Liver (tissue), 9 donors: ENCODE data around the gene ZNF146. TPM values are rescaled to one million over a fixed set of nuclear protein-coding genes. Genes with fewer than 3 reads are reported as not detected.

Experiments used
- DNase-seq: peaks from one replicate; pipeline ENCODE4 v3.0.0-alpha.2; 2017; ENCODE audit warnings: low spot score
- H3K27ac ChIP-seq, 2 donors: one replicate each; pipeline ENCODE4 v1.7.0; 2013; ENCODE audit warnings: inconsistent platforms in 2 of 2, low read length in 2 of 2, control low read depth in 1 of 2, low read depth in 1 of 2, mild to moderate bottlenecking in 1 of 2
- H3K27me3 ChIP-seq, 4 donors: one replicate each; pipeline versions ENCODE4 v1.6.1 to v1.7.0; 2013; ENCODE audit warnings: low read length in 3 of 4, inconsistent platforms in 1 of 4, mild to moderate bottlenecking in 1 of 4, moderate library complexity in 1 of 4; ENCODE audit not compliant: control insufficient read depth in 4 of 4, insufficient read depth in 4 of 4
- H3K36me3 ChIP-seq, 4 donors: one replicate each; pipeline versions ENCODE4 v1.6.1 to v1.7.0; 2013; ENCODE audit warnings: low read length in 3 of 4, mild to moderate bottlenecking in 3 of 4, low read depth in 1 of 4, moderate library complexity in 1 of 4; ENCODE audit not compliant: control insufficient read depth in 4 of 4, insufficient read depth in 3 of 4
- H3K4me1 ChIP-seq, 4 donors: one replicate each; pipeline versions ENCODE4 v1.6.1 to v1.7.0; 2013; ENCODE audit warnings: low read length in 3 of 4, mild to moderate bottlenecking in 3 of 4, moderate library complexity in 1 of 4; ENCODE audit not compliant: control insufficient read depth in 4 of 4, insufficient read depth in 4 of 4
- H3K4me3 ChIP-seq, 3 donors: one replicate each; pipeline versions ENCODE4 v1.6.1 to v1.7.0; 2013; ENCODE audit warnings: low read length in 3 of 3, control low read depth in 1 of 3, low read depth in 1 of 3, mild to moderate bottlenecking in 1 of 3
- H3K9ac ChIP-seq, 2 donors: one replicate each; pipeline ENCODE4 v1.7.0; 2013; ENCODE audit warnings: low read length in 2 of 2, mild to moderate bottlenecking in 2 of 2, moderate library complexity in 2 of 2, control low read depth in 1 of 2, low read depth in 1 of 2
- H3K9me3 ChIP-seq, 4 donors: one replicate each; pipeline versions ENCODE4 v1.6.1 to v1.7.0; 2013; ENCODE audit warnings: low read length in 3 of 4; ENCODE audit not compliant: control insufficient read depth in 4 of 4
- ATF3 ChIP-seq: IDR thresholded peaks from 2 replicates; pipeline ENCODE4 v1.6.1; 2016; ENCODE audit warnings: antibody characterized with exemption
- CTCF ChIP-seq: fragments of 150-350 bp; IDR thresholded peaks from 2 replicates; pipeline ENCODE4 v1.5.1; 2017; ENCODE audit warnings: improper control_type of control experiment, low read depth, low read length; ENCODE audit not compliant: missing input control
- FOXA2 ChIP-seq: IDR thresholded peaks from 2 replicates; pipeline ENCODE4 v1.6.1; 2016; ENCODE audit warnings: antibody characterized with exemption
- GABPA ChIP-seq, 2 donors: IDR thresholded peaks in 1 of 2; conservative IDR thresholded peaks in 1 of 2; 2 replicates each; pipeline ENCODE4 v1.6.1; 2016; ENCODE audit warnings: antibody characterized with exemption in 2 of 2, mild to moderate bottlenecking in 1 of 2, moderate library complexity in 1 of 2
- HNF4G ChIP-seq: IDR thresholded peaks from 2 replicates; pipeline ENCODE4 v1.6.1; 2016; ENCODE audit warnings: antibody characterized with exemption
- JUND ChIP-seq, 2 donors: IDR thresholded peaks; 2 replicates each; pipeline ENCODE4 v1.6.1; 2016; ENCODE audit warnings: antibody characterized with exemption in 2 of 2
- MAX ChIP-seq: IDR thresholded peaks from 2 replicates; pipeline ENCODE4 v1.6.1; 2016; ENCODE audit warnings: antibody characterized with exemption
- NR2F2 ChIP-seq: IDR thresholded peaks from 2 replicates; pipeline ENCODE4 v1.6.1; 2016; ENCODE audit warnings: antibody characterized with exemption
- RAD21 ChIP-seq, 2 donors: IDR thresholded peaks; 2 replicates each; pipeline ENCODE4 v1.6.1; 2016; ENCODE audit warnings: antibody characterized with exemption in 2 of 2, mild to moderate bottlenecking in 2 of 2
- REST ChIP-seq: IDR thresholded peaks from 2 replicates; pipeline ENCODE4 v1.6.1; 2016; ENCODE audit warnings: antibody characterized with exemption, mild to moderate bottlenecking
- RXRA ChIP-seq, 2 donors: IDR thresholded peaks; 2 replicates each; pipeline ENCODE4 v1.6.1; 2017 to 2018; ENCODE audit warnings: antibody characterized with exemption in 2 of 2, mild to moderate bottlenecking in 1 of 2
- TAF1 ChIP-seq: conservative IDR thresholded peaks from 2 replicates; pipeline ENCODE4 v1.6.1; 2016; ENCODE audit warnings: antibody characterized with exemption, mild to moderate bottlenecking
- YY1 ChIP-seq: IDR thresholded peaks from 2 replicates; pipeline ENCODE4 v1.6.1; 2016; ENCODE audit warnings: antibody characterized with exemption, mild to moderate bottlenecking
- ZBTB33 ChIP-seq: IDR thresholded peaks from 2 replicates; pipeline ENCODE4 v1.6.1; 2016; ENCODE audit warnings: antibody characterized with exemption
- WGBS: extraction: QIAGEN DNeasy Blood & Tissue Kit; methylation state at CpG from one replicate; pipeline ENCODE4 v1.1.7; 2013; 5-methylcytosine and 5-hydroxymethylcytosine counted together
- polyA plus RNA-seq, 2 donors: library from polyadenylated mRNA; stranded (reverse) in 1 of 2; unstranded in 1 of 2; fragments of 200-250 nt in 1 of 2; fragments of >200 nt in 1 of 2; fragmentation: Nextera tagmentation in 1 of 2; extraction: Ambion mirVana in 1 of 2; gene quantifications; one replicate each; pipeline versions ENCODE4 v1.2.1 to v1.2.3, GENCODE V29; 2013 to 2015
- total RNA-seq, 2 donors: library from RNA; depleted of rRNA; stranded (reverse); fragments of >200 nt; gene quantifications; one replicate each; pipeline ENCODE4 v1.2.3, GENCODE V29; 2014
- donor health status: healthy.
- donor health status: healthy.
- donor health status: healthy.
- donor health status: healthy.
- donor health status: healthy.

The ZNF146 gene
- total and polyA plus RNA-seq, 4 donors = 16.6 to 48.6 (median 24.1) TPM

- 60% methylated on average over 1 of the region's 1 CpG for WGBS
- TF ChIP-seq CTCF = no peak
- Histone ChIP-seq H3K36me3 (no peaks in the 10 kb centered on the region), H3K27ac (no peak overlapping the region), H3K27me3 (no peaks in the 10 kb centered on the region), H3K9ac (no peak overlapping the region), H3K9me3 (peaks cover 2 to 41% (median 10%) of the 10 kb centered on the region in 4 donors), H3K4me1 (no peaks in the 10 kb centered on the region), H3K4me3 (peak overlapping the region in 1 of 3 donors; percentile 30)
- no peak for DNase-seq
These were observed 37.1 kb downstream of the ZNF146 start for GRCh38 chr19:36252047-36252446.

- 88% methylated on average over 11 of the region's 11 CpGs for WGBS
- no peaks in the 10 kb centered on the region for H3K36me3 ChIP-seq
- DNase-seq = no peak
- no peak for TF ChIP-seq FOXA2
- TF ChIP-seq REST = no peak
- TF ChIP-seq RAD21 (IDR thresholded peaks at IDR 0.05) = no peak
- TF ChIP-seq YY1 = no peak
- no peak for TF ChIP-seq MAX
- no peak for TF ChIP-seq NR2F2
- no peak for TF ChIP-seq RXRA (IDR thresholded peaks at IDR 0.05)
- TF ChIP-seq ATF3 = no peak
- TF ChIP-seq CTCF = no peak
- no peak for TF ChIP-seq GABPA (IDR thresholded peaks at IDR 0.05 in 1 of 2, conservative IDR thresholded peaks at IDR 0.05 in 1 of 2)
- TF ChIP-seq TAF1 = no peak
- TF ChIP-seq JUND (IDR thresholded peaks at IDR 0.05) = no peak
- TF ChIP-seq ZBTB33 = no peak
- no peak for TF ChIP-seq HNF4G
- H3K9ac ChIP-seq = no peak overlapping the region
- no peak overlapping the region for H3K4me3 ChIP-seq
- no peaks in the 10 kb centered on the region for H3K4me1 ChIP-seq
- no peaks in the 10 kb centered on the region for H3K27me3 ChIP-seq
- H3K9me3 ChIP-seq = peaks cover 0 to 42% (median 10%) of the 10 kb centered on the region in 4 donors
- H3K27ac ChIP-seq = no peak overlapping the region
These were observed 39.9 kb downstream of the ZNF146 start for GRCh38 chr19:36254848-36255247.
